ENCODE results near the gene HAUS1.

DNA sequence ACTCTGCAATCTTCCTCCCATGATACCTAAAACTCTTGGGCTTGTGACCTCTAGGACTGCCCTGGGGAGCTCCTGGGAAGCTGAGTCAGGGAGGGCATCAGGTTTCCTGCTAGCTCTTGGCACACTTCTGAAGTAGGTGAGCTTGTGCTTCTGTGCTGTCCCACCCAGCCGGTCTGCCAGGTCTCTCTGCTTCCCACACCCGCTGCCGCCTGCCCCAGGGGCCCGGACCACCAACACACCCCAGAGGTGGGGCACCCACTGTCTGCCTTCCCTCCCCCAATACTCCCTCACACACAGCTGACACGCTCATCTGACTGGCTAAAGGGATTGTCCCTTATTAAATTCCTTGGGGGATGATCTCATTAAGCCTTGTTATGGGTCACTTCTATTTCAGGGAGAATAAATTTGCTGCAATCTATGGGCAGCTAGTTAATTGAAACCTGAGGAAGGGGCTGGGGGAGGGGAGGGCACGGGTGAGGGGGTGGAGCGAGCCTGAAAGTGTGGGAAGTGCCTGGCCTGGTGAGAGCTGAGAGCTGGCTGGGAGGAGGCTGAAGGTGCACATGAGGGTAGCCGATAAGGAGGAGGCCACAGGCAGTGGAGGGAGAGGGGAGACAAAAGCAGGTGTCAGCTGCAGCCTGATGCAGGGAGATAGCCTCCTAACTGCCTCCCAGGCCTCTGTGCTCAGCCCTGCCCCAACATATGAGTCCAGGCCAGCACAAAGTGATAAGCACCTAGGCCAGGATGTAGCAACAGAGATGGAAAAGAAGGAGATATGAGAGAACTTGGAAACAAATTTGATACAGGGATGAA, 48.8 kb downstream of the HAUS1 start:
- TF ChIP-seq, protein P1, sequence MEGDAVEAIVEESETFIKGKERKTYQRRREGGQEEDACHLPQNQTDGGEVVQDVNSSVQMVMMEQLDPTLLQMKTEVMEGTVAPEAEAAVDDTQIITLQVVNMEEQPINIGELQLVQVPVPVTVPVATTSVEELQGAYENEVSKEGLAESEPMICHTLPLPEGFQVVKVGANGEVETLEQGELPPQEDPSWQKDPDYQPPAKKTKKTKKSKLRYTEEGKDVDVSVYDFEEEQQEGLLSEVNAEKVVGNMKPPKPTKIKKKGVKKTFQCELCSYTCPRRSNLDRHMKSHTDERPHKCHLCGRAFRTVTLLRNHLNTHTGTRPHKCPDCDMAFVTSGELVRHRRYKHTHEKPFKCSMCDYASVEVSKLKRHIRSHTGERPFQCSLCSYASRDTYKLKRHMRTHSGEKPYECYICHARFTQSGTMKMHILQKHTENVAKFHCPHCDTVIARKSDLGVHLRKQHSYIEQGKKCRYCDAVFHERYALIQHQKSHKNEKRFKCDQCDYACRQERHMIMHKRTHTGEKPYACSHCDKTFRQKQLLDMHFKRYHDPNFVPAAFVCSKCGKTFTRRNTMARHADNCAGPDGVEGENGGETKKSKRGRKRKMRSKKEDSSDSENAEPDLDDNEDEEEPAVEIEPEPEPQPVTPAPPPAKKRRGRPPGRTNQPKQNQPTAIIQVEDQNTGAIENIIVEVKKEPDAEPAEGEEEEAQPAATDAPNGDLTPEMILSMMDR (IDR thresholded peaks at IDR 0.05; ENCODE audit: low read depth, low read length, missing input control): no peak
- TF ChIP-seq YY1 (IDR thresholded peaks at IDR 0.05) (no peak), TAF1 (conservative IDR thresholded peaks at IDR 0.05) (no peak), EGR1 (IDR thresholded peaks at IDR 0.05; ENCODE audit: low read depth in 2 of 2) (no peak), RAD21 (IDR thresholded peaks at IDR 0.05) (no peak)
- TF ChIP-seq, protein P2, sequence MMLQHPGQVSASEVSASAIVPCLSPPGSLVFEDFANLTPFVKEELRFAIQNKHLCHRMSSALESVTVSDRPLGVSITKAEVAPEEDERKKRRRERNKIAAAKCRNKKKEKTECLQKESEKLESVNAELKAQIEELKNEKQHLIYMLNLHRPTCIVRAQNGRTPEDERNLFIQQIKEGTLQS (IDR thresholded peaks at IDR 0.05): no peak
- TF ChIP-seq, protein P3, sequence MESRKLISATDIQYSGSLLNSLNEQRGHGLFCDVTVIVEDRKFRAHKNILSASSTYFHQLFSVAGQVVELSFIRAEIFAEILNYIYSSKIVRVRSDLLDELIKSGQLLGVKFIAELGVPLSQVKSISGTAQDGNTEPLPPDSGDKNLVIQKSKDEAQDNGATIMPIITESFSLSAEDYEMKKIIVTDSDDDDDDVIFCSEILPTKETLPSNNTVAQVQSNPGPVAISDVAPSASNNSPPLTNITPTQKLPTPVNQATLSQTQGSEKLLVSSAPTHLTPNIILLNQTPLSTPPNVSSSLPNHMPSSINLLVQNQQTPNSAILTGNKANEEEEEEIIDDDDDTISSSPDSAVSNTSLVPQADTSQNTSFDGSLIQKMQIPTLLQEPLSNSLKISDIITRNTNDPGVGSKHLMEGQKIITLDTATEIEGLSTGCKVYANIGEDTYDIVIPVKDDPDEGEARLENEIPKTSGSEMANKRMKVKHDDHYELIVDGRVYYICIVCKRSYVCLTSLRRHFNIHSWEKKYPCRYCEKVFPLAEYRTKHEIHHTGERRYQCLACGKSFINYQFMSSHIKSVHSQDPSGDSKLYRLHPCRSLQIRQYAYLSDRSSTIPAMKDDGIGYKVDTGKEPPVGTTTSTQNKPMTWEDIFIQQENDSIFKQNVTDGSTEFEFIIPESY (IDR thresholded peaks at IDR 0.05): no peak
